Pancreas (tissue), 10 donors: Measurements from ENCODE around the gene SLC39A11. TPM values are rescaled to one million over a fixed set of nuclear protein-coding genes. Genes with fewer than 3 reads are reported as not detected.
A peak's percentile ranks its signal among the peaks of the same experiment; 100 is the strongest.
"Not testable (repeated sequence)": the region's sequence is repeated elsewhere in the genome, so short reads cannot be mapped to it uniquely, and the experiment has no call there.

ENCODE experiments used
- ATAC-seq, 4 donors: fragments of 200-7000 bp; cut with Tn5 transposase; one replicate each; pipeline versions ENCODE4 v1.8.0 to v1.9.1; 2020; ENCODE audit warnings: mild to moderate bottlenecking in 4 of 4, moderate library complexity in 4 of 4
- DNase-seq, 6 donors: peaks; one replicate each; pipeline ENCODE4 v3.0.0-alpha.2; 2020
- FAIRE-seq: peaks from 2 replicates; lab custom pipeline; 2012; peaks lifted over from hg19 to GRCh38; lab: Jason Lieb, UNC
- H3K27ac ChIP-seq, 4 donors: fragments of 200-600 bp; sonication (generic); 1 replicate in 3 of 4; 2 replicates in 1 of 4; pipeline versions ENCODE4 v1.5.0 to v1.8.0; 2020
- H3K27me3 ChIP-seq, 4 donors: fragments of 200-600 bp; one replicate each; pipeline ENCODE4 v1.8.0; 2021
- H3K36me3 ChIP-seq, 3 donors: fragments of 200-600 bp; sonication (generic) in 1 of 3; one replicate each; pipeline versions ENCODE4 v1.5.0 to v1.8.0; 2020 to 2021
- H3K4me1 ChIP-seq, 3 donors: fragments of 200-600 bp; one replicate each; pipeline ENCODE4 v1.8.0; 2021
- H3K4me3 ChIP-seq, 4 donors: fragments of 200-600 bp; sonication (generic) in 2 of 4; one replicate each; pipeline versions ENCODE4 v1.5.0 to v1.8.0; 2020 to 2021
- H3K9me3 ChIP-seq, 4 donors: fragments of 200-600 bp; one replicate each; pipeline ENCODE4 v1.8.0; 2021
- CTCF ChIP-seq, 4 donors: fragments of 200-600 bp; sonication (generic) in 3 of 4; IDR thresholded peaks; one replicate each; pipeline versions ENCODE4 v1.5.0 to v1.8.0; 2021; ENCODE audit warnings: antibody characterized with exemption in 4 of 4
- WGBS, 2 donors: extraction: QIAGEN DNeasy Blood & Tissue Kit; methylation state at CpG; one replicate each; pipeline ENCODE4 v1.1.7; 2013; 5-methylcytosine and 5-hydroxymethylcytosine counted together
- intact Hi-C, 3 donors: fragments of 100-400 bp; cut with DNase I; formaldehyde crosslinking; loops; one replicate each; pipeline versions ENCODE4 v1.11.1 to v1.14.2; 2022
- polyA plus RNA-seq, 2 donors: library from polyadenylated mRNA; stranded (reverse); fragments of 200-250 nt; gene quantifications; one replicate each; pipeline ENCODE4 v1.2.3, GENCODE V29; 2013
- total RNA-seq, 6 donors: library from RNA; stranded (reverse); fragmentation: NEBNext Ultra II Directional in 4 of 6; extraction: Animal tissue kit (Norgen Biotek cat#: 25700) in 4 of 6; gene quantifications; one replicate each; pipeline versions ENCODE4 v1.2.1 to v1.2.4, GENCODE V29; 2021 to 2023
- donor health status: healthy with polysubstance abuse.
- donor health status: DM: no; HTN: no; CAD: no; lungs with moderate emphysema.
- donor health status: DM: no; HTN: no; CAD: no.
- donor health status: control.
- donor health status: control.
- donor health status: Bipolar disorder and iron deficiency.
- donor health status: DM: yes; HTN: yes; CAD: no.
- donor health status: DM: no; HTN: no; CAD: no.
- donor health status: DM: no; HTN: no; CAD: no.
- donor health status: DM: yes; HTN: yes; CAD: no.

Gene SLC39A11
- total and polyA plus RNA-seq, 8 donors: 7.9 to 32.9 (median 19.9) TPM

GRCh38 chr17:72774236-72774635 is 318.3 kb downstream of the SLC39A11 start:
- no peak for DNase-seq
- WGBS, 2 donors: 82 to 94% methylated on average over 4 of the region's 4 CpGs
- FAIRE-seq: no peak
- no peaks in the 10 kb centered on the region for H3K36me3 ChIP-seq
- no peaks in the 10 kb centered on the region for H3K9me3 ChIP-seq
- H3K27ac ChIP-seq: no peak overlapping the region
- no peaks in the 10 kb centered on the region for H3K4me1 ChIP-seq
- H3K4me3 ChIP-seq: no peak overlapping the region
- no peak for TF ChIP-seq CTCF (IDR thresholded peaks at IDR 0.05)
- intact Hi-C loops: no loop called here
- H3K27me3 ChIP-seq: no peaks in the 10 kb centered on the region
- peak in 2 of 4 donors; percentile 25 to 45 for ATAC-seq

GRCh38 chr17:72773225-72773624 is 319.3 kb downstream of the SLC39A11 start:
- H3K9me3 ChIP-seq, FAIRE-seq, ATAC-seq, H3K27me3 ChIP-seq, H3K4me1 ChIP-seq, H3K36me3 ChIP-seq, DNase-seq, H3K27ac ChIP-seq, intact Hi-C loops, H3K4me3 ChIP-seq: not testable (repeated sequence)
- WGBS, 2 donors: 94 to 100% methylated on average over 1 of the region's 1 CpG

- TF ChIP-seq CTCF (IDR thresholded peaks at IDR 0.05): no peak
- intact Hi-C loops: no loop called here
- Histone ChIP-seq H3K27ac (no peak overlapping the region), H3K4me3 (no peak overlapping the region), H3K9me3 (no peaks in the 10 kb centered on the region), H3K4me1 (no peaks in the 10 kb centered on the region), H3K27me3 (no peaks in the 10 kb centered on the region), H3K36me3 (no peaks in the 10 kb centered on the region)
- 96 to 98% methylated on average over 7 of the region's 7 CpGs for WGBS, 2 donors
- DNase-seq: no peak
- no peak for FAIRE-seq
- ATAC-seq: no peak
Measured at GRCh38 chr17:72772331-72772821, 320.1 kb downstream of the SLC39A11 start.

GRCh38 chr17:72771734-72772133 is 320.8 kb downstream of the SLC39A11 start:
- no peak for ATAC-seq
- Histone ChIP-seq H3K36me3 (no peaks in the 10 kb centered on the region), H3K4me3 (no peak overlapping the region), H3K27me3 (no peaks in the 10 kb centered on the region), H3K27ac (no peak overlapping the region), H3K9me3 (no peaks in the 10 kb centered on the region), H3K4me1 (no peaks in the 10 kb centered on the region)
- intact Hi-C loops: no loop called here
- no peak for TF ChIP-seq CTCF (IDR thresholded peaks at IDR 0.05)
- WGBS, 2 donors: 95 to 96% methylated on average over 3 of the region's 3 CpGs
- FAIRE-seq: no peak
- DNase-seq: no peak

GRCh38 chr17:72766761-72767356 is 325.6 kb downstream of the SLC39A11 start:
- no peaks in the 10 kb centered on the region for H3K9me3 ChIP-seq
- no peaks in the 10 kb centered on the region for H3K27me3 ChIP-seq
- FAIRE-seq (no peak), DNase-seq (no peak), ATAC-seq (no peak)
- no peak overlapping the region for H3K4me3 ChIP-seq
- no peaks in the 10 kb centered on the region for H3K36me3 ChIP-seq
- intact Hi-C loops: no loop called here
- no peaks in the 10 kb centered on the region for H3K4me1 ChIP-seq
- 84 to 86% methylated on average over 4 of the region's 4 CpGs for WGBS, 2 donors
- no peak for TF ChIP-seq CTCF (IDR thresholded peaks at IDR 0.05)
- no peak overlapping the region for H3K27ac ChIP-seq
